Dedifferentiated amniotic fluid mesenchymal stem cell (primary cell): ENCODE data around the gene AP2M1.

ENCODE experiments used
- DNase-seq: peaks from one replicate; pipeline ENCODE4 v3.0.0-alpha.2; 2016; ENCODE audit errors: extremely low spot score

AP2M1 gene

GRCh38 chr3:184180165-184180564, 5.5 kb downstream of the AP2M1 start:
- DNase-seq, result no peak

- no peak for DNase-seq
These were observed 6.9 kb downstream of the AP2M1 start for GRCh38 chr3:184181596-184181995.

- DNase-seq, result no peak
These were observed 9.0 kb downstream of the AP2M1 start for GRCh38 chr3:184183679-184184078.

- no peak for DNase-seq
These were observed 10.0 kb downstream of the AP2M1 start for GRCh38 chr3:184184546-184185230.

- DNase-seq, result peak; percentile 98
These were observed 11.0 kb downstream of the AP2M1 start for GRCh38 chr3:184185461-184186183.

- no peak for DNase-seq
These were observed 11.7 kb downstream of the AP2M1 start, which contains the start of gene ABCF3 for GRCh38 chr3:184186184-184186901. ABCF3 (plus strand) TSS chr3:184186199; CDS start chr3:184186208, 9 bp downstream.

- no peak for DNase-seq
These were observed 12.2 kb downstream of the AP2M1 start for GRCh38 chr3:184186902-184187207.

- no peak for DNase-seq
These were observed 13.4 kb downstream of the AP2M1 start for GRCh38 chr3:184188080-184188479.

GRCh38 chr3:184189421-184189820, 14.8 kb downstream of the AP2M1 start:
- no peak for DNase-seq

- no peak for DNase-seq
These were observed 18.2 kb downstream of the AP2M1 start for GRCh38 chr3:184192889-184193288.

GRCh38 chr3:184193991-184194539, 19.4 kb downstream of the AP2M1 start:
- no peak for DNase-seq

GRCh38 chr3:184196536-184196935, 21.9 kb downstream of the AP2M1 start:
- DNase-seq, result no peak

- no peak for DNase-seq
These were observed 23.9 kb downstream of the AP2M1 start for GRCh38 chr3:184198509-184198908.

- DNase-seq, result no peak
These were observed 26.2 kb downstream of the AP2M1 start for GRCh38 chr3:184200825-184201224.

GRCh38 chr3:184203526-184203925, 28.9 kb downstream of the AP2M1 start:
- DNase-seq, result no peak

- no peak for DNase-seq
These were observed 34.7 kb downstream of the AP2M1 start for GRCh38 chr3:184209146-184209923.

GRCh38 chr3:184211297-184211696, 36.6 kb downstream of the AP2M1 start:
- no peak for DNase-seq

- no peak for DNase-seq
These were observed 37.1 kb downstream of the AP2M1 start for GRCh38 chr3:184211718-184212117.

- DNase-seq, result no peak
These were observed 44.2 kb downstream of the AP2M1 start for GRCh38 chr3:184218814-184219213.

- DNase-seq, result no peak
These were observed 47.9 kb downstream of the AP2M1 start for GRCh38 chr3:184222521-184222920.

GRCh38 chr3:184223946-184224345, 49.3 kb downstream of the AP2M1 start:
- no peak for DNase-seq

GRCh38 chr3:184227481-184227935, 52.9 kb downstream of the AP2M1 start:
- no peak for DNase-seq
